Stimulated activated naive CD4-positive, alpha-beta T cell treated with Interleukin-2 at 50 U/mL for 16 hours (primary cell): ENCODE data around the gene FBRSL1.

ENCODE experiments used
- DNase-seq: peaks from one replicate; lab custom pipeline; 2025; lab: John Stamatoyannopoulos, UW

Gene FBRSL1

GRCh38 chr12:132483612-132484011, 6.3 kb upstream of the FBRSL1 start:
- no peak for DNase-seq

GRCh38 chr12:132484183-132484890, 5.6 kb upstream of the FBRSL1 start:
- DNase-seq = no peak

- no peak for DNase-seq
These were observed 5.0 kb upstream of the FBRSL1 start for GRCh38 chr12:132484891-132485441.

GRCh38 chr12:132485619-132486018, 4.3 kb upstream of the FBRSL1 start:
- DNase-seq = no peak

GRCh38 chr12:132486168-132486567, 3.8 kb upstream of the FBRSL1 start:
- DNase-seq = no peak

GRCh38 chr12:132486576-132486975, 3.4 kb upstream of the FBRSL1 start:
- no peak for DNase-seq

- no peak for DNase-seq
These were observed 2.6 kb upstream of the FBRSL1 start for GRCh38 chr12:132487311-132487741.

GRCh38 chr12:132488127-132489077, 1.5 kb upstream of the FBRSL1 start:
- no peak for DNase-seq

- DNase-seq = peak; percentile 50
These were observed 811 bp upstream of the FBRSL1 start for GRCh38 chr12:132489078-132489601.

GRCh38 chr12:132490422-132491137, 629 bp downstream of the FBRSL1 start:
- peak; percentile 9 for DNase-seq

GRCh38 chr12:132491138-132491663, 1.2 kb downstream of the FBRSL1 start:
- DNase-seq = no peak

- DNase-seq = no peak
These were observed 1.9 kb downstream of the FBRSL1 start for GRCh38 chr12:132491761-132492378.

GRCh38 chr12:132492522-132492921, 2.6 kb downstream of the FBRSL1 start:
- DNase-seq = no peak

- no peak for DNase-seq
These were observed 3.0 kb downstream of the FBRSL1 start for GRCh38 chr12:132492951-132493350.

GRCh38 chr12:132493482-132494178, 3.7 kb downstream of the FBRSL1 start:
- DNase-seq = no peak

GRCh38 chr12:132494294-132495164, 4.6 kb downstream of the FBRSL1 start:
- no peak for DNase-seq

GRCh38 chr12:132495165-132495544, 5.2 kb downstream of the FBRSL1 start:
- DNase-seq = no peak

GRCh38 chr12:132495629-132496357, 5.8 kb downstream of the FBRSL1 start:
- no peak for DNase-seq

GRCh38 chr12:132496358-132496669, 6.4 kb downstream of the FBRSL1 start:
- no peak for DNase-seq
